A549 (cell line): ENCODE data around the gene STIMATE.

Source experiments
- ELK1 ChIP-seq: fragments of 150-350 bp; IDR thresholded peaks from 2 replicates; pipeline ENCODE4 v1.6.1; 2014; ENCODE audit warnings: low read depth, mild to moderate bottlenecking, low read length
- HOXA7 ChIP-seq: fragments of 250-450 bp; sonication (Bioruptor Pico); IDR thresholded peaks from 2 replicates; pipeline ENCODE4 v1.5.0; 2020; ENCODE audit warnings: mild to moderate bottlenecking, moderate library complexity
- TF ChIP-seq, protein P1 (sequence below): fragments of >200 bp; sonication (Bioruptor Twin); formaldehyde crosslinking; IDR thresholded peaks from 3 replicates; pipeline ENCODE4 v1.5.1; 2016

GRCh38 chr3:52841211-52841980 lies 56.0 kb downstream of the STIMATE start:
- TF ChIP-seq, protein P1, sequence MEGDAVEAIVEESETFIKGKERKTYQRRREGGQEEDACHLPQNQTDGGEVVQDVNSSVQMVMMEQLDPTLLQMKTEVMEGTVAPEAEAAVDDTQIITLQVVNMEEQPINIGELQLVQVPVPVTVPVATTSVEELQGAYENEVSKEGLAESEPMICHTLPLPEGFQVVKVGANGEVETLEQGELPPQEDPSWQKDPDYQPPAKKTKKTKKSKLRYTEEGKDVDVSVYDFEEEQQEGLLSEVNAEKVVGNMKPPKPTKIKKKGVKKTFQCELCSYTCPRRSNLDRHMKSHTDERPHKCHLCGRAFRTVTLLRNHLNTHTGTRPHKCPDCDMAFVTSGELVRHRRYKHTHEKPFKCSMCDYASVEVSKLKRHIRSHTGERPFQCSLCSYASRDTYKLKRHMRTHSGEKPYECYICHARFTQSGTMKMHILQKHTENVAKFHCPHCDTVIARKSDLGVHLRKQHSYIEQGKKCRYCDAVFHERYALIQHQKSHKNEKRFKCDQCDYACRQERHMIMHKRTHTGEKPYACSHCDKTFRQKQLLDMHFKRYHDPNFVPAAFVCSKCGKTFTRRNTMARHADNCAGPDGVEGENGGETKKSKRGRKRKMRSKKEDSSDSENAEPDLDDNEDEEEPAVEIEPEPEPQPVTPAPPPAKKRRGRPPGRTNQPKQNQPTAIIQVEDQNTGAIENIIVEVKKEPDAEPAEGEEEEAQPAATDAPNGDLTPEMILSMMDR, result no peak
- TF ChIP-seq HOXA7 (CRISPR knock-in tag), result no peak
- TF ChIP-seq ELK1, result no peak
